HEK293T (cell line): Measurements from ENCODE around the gene SMOC2.

Experiments
- ARNT ChIP-seq: fragments of 450-650 bp; IDR thresholded peaks from 2 replicates; pipeline ENCODE4 v1.6.1; 2017; ENCODE audit warnings: mild to moderate bottlenecking
- BHLHE40 ChIP-seq: fragments of 450-650 bp; IDR thresholded peaks from 2 replicates; pipeline ENCODE4 v1.6.1; 2016; ENCODE audit warnings: mild to moderate bottlenecking, moderate library complexity, borderline replicate concordance
- CTBP1 ChIP-seq: fragments of 450-650 bp; IDR thresholded peaks from 2 replicates; pipeline ENCODE4 v1.6.1; 2016; ENCODE audit warnings: borderline replicate concordance
- ELF4 ChIP-seq: fragments of 450-650 bp; IDR thresholded peaks from 2 replicates; pipeline ENCODE4 v1.6.1; 2017; ENCODE audit warnings: antibody characterized with exemption
- FOXA1 ChIP-seq: fragments of 450-650 bp; IDR thresholded peaks from 2 replicates; pipeline ENCODE4 v1.6.1; 2016; ENCODE audit warnings: mild to moderate bottlenecking
- FOXK2 ChIP-seq: fragments of 450-650 bp; IDR thresholded peaks from 2 replicates; pipeline ENCODE4 v1.6.1; 2016; ENCODE audit warnings: mild to moderate bottlenecking
- FOXM1 ChIP-seq: fragments of 450-650 bp; IDR thresholded peaks from 2 replicates; pipeline ENCODE4 v1.6.1; 2017; ENCODE audit warnings: mild to moderate bottlenecking, borderline replicate concordance
- L3MBTL2 ChIP-seq: fragments of 450-650 bp; conservative IDR thresholded peaks from 2 replicates; pipeline ENCODE4 v1.6.1; 2016; ENCODE audit warnings: mild to moderate bottlenecking
- SP1 ChIP-seq: fragments of 450-650 bp; IDR thresholded peaks from 2 replicates; pipeline ENCODE4 v1.6.1; 2017
- TARDBP ChIP-seq: fragments of 450-650 bp; IDR thresholded peaks from 2 replicates; pipeline ENCODE4 v1.6.1; 2016
- ZNF384 ChIP-seq: fragments of 450-650 bp; IDR thresholded peaks from 2 replicates; pipeline ENCODE4 v1.6.1; 2016

DNA sequence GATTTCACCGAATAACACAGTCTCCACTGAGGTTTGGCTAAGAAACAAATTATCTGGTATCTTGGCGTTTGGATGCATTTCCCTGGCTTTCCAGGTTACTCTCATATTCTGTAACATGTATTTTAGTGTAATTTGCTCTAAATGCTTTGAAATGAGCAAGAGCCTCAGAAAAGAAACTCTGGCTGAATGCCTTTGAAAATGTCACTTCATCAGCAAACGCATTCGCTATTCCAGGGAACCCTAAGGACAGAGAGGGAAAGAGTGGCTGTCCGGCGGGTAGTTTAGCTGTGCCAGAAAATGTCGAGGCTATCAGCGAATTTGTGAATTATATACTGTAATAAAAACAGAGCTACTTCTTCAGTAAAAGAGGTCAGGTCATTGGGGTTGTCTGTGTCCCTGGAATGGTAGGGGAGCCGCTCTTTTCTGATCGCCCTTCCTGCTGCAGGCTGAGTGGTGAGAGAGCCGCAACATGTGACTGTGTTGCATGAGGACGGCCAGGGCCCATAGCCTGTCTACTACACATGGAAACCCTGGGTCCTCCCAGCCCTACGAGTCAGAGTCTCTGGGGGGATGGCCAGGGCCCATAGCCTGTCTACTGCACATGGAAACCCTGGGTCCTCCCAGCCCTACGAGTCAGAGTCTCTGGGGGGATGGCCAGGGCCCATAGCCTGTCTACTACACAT, 57.3 kb downstream of the SMOC2 start:
- no peak for TF ChIP-seq ELF4
- no peak for TF ChIP-seq BHLHE40
- TF ChIP-seq ARNT: no peak
- no peak for TF ChIP-seq SP1
- TF ChIP-seq FOXK2: no peak
- no peak for TF ChIP-seq FOXM1
- TF ChIP-seq FOXA1: no peak
- no peak for TF ChIP-seq CTBP1
- no peak for TF ChIP-seq L3MBTL2
- TF ChIP-seq TARDBP: no peak
- TF ChIP-seq ZNF384: no peak
